ENCODE results near the gene CLCN3. TPM values are rescaled to one million over a fixed set of nuclear protein-coding genes. Genes with fewer than 3 reads are reported as not detected.
"Not testable (repeated sequence)": the region's sequence is repeated elsewhere in the genome, so short reads cannot be mapped to it uniquely, and the experiment has no call there.

Gene CLCN3
- total RNA-seq, 1 donor from 2014 or later, result 57.4 TPM

GRCh38 chr4:169619518-169619957 lies 840 bp upstream of the CLCN3 start:
- peak overlapping the region; percentile 100 for H3K27ac Mint-ChIP-seq
- peaks cover 31% of the 10 kb centered on the region for H3K4me1 Mint-ChIP-seq

GRCh38 chr4:169620880-169621248 lies 486 bp downstream of the CLCN3 start:
- H3K4me3 Mint-ChIP-seq, result peak overlapping the region; percentile 99
- DNase-seq (ENCODE audit: low spot score in 2 of 2, unreplicated experiment in 2 of 2), result peak in 1 of 2 experiments; percentile 40
- no peaks in the 10 kb centered on the region for H3K36me3 Mint-ChIP-seq
- H3K27ac Mint-ChIP-seq, result peak overlapping the region; percentile 100
- peaks cover 33% of the 10 kb centered on the region for H3K4me1 Mint-ChIP-seq
- TF ChIP-seq, protein P1, sequence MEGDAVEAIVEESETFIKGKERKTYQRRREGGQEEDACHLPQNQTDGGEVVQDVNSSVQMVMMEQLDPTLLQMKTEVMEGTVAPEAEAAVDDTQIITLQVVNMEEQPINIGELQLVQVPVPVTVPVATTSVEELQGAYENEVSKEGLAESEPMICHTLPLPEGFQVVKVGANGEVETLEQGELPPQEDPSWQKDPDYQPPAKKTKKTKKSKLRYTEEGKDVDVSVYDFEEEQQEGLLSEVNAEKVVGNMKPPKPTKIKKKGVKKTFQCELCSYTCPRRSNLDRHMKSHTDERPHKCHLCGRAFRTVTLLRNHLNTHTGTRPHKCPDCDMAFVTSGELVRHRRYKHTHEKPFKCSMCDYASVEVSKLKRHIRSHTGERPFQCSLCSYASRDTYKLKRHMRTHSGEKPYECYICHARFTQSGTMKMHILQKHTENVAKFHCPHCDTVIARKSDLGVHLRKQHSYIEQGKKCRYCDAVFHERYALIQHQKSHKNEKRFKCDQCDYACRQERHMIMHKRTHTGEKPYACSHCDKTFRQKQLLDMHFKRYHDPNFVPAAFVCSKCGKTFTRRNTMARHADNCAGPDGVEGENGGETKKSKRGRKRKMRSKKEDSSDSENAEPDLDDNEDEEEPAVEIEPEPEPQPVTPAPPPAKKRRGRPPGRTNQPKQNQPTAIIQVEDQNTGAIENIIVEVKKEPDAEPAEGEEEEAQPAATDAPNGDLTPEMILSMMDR (IDR thresholded peaks at IDR 0.05; ENCODE audit: unreplicated experiment), result no peak
- no peaks in the 10 kb centered on the region for H3K27me3 Mint-ChIP-seq (ENCODE audit: low read depth)
- H3K9me3 Mint-ChIP-seq, result no peaks in the 10 kb centered on the region

More at GRCh38 chr4:169619518-169619957, 840 bp upstream of the CLCN3 start:
- H3K9me3 Mint-ChIP-seq, result no peaks in the 10 kb centered on the region
- no peaks in the 10 kb centered on the region for H3K27me3 Mint-ChIP-seq (ENCODE audit: low read depth)
- H3K4me3 Mint-ChIP-seq, result peak overlapping the region; percentile 99
- H3K36me3 Mint-ChIP-seq, result no peaks in the 10 kb centered on the region
- TF ChIP-seq, protein P1 (IDR thresholded peaks at IDR 0.05; ENCODE audit: unreplicated experiment), result peak; percentile 29
- DNase-seq (ENCODE audit: low spot score in 2 of 2, unreplicated experiment in 2 of 2), result peak in 1 of 2 experiments; percentile 48

DNA sequence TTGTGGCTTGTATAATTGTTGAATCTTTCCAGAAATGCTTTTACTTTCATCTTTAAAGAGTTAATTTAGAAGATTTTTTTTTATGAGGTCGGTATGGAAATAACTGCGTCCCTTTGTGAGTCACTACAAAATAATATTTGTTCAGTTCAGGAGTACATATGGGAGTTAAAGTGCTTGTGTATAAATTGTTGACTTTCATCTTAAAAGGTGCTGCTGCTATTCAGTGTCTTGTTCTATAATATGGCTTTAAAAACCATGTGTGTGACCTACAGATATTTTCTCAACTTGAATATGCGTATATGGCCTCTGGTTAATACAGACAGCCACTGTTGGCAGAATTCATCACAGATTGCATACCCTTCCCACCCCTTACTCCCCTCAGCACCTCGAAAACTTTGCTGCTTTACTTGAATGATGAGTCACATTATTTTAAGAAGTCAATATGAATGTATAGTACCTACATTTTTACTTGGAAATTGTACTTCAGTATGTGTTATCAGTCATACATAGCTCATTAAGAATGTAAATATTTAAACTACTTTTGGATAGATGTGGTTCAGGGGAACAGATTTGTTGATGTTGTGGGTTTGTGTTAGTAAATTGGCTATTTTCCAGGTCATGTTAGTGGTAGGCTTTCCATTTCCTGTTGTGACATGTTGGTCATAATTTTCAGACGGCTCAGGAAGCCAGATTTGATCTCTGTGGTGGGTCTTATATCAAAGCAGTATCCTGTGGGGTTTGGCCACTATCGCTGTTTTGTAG lies 1.5 kb downstream of the CLCN3 start:
- peak overlapping the region; percentile 87 for H3K27ac Mint-ChIP-seq
- no peak for DNase-seq (ENCODE audit: low spot score in 2 of 2, unreplicated experiment in 2 of 2)
- H3K9me3 Mint-ChIP-seq, result no peaks in the 10 kb centered on the region
- TF ChIP-seq, protein P1 (IDR thresholded peaks at IDR 0.05; ENCODE audit: unreplicated experiment), result no peak
- peaks cover 33% of the 10 kb centered on the region for H3K4me1 Mint-ChIP-seq
- H3K4me3 Mint-ChIP-seq, result peak overlapping the region; percentile 99
- no peaks in the 10 kb centered on the region for H3K27me3 Mint-ChIP-seq (ENCODE audit: low read depth)
- no peaks in the 10 kb centered on the region for H3K36me3 Mint-ChIP-seq

GRCh38 chr4:169622566-169622965 lies 2.2 kb downstream of the CLCN3 start:
- no peaks in the 10 kb centered on the region for H3K27me3 Mint-ChIP-seq (ENCODE audit: low read depth)
- TF ChIP-seq, protein P1 (IDR thresholded peaks at IDR 0.05; ENCODE audit: unreplicated experiment), result no peak

GRCh38 chr4:169624012-169624411 lies 3.6 kb downstream of the CLCN3 start:
- H3K27ac Mint-ChIP-seq; H3K4me3 Mint-ChIP-seq; H3K27me3 Mint-ChIP-seq (ENCODE audit: low read depth); H3K36me3 Mint-ChIP-seq; DNase-seq (ENCODE audit: low spot score in 2 of 2, unreplicated experiment in 2 of 2); H3K9me3 Mint-ChIP-seq: not testable (repeated sequence)
- peaks cover 25% of the 10 kb centered on the region for H3K4me1 Mint-ChIP-seq

More at GRCh38 chr4:169622566-169622965, 2.2 kb downstream of the CLCN3 start:
- H3K4me1 Mint-ChIP-seq, result peaks cover 33% of the 10 kb centered on the region
- no peaks in the 10 kb centered on the region for H3K36me3 Mint-ChIP-seq
- peak overlapping the region; percentile 99 for H3K4me3 Mint-ChIP-seq
- no peaks in the 10 kb centered on the region for H3K9me3 Mint-ChIP-seq
- H3K27ac Mint-ChIP-seq, result peak overlapping the region; percentile 51
- no peak for DNase-seq (ENCODE audit: low spot score in 2 of 2, unreplicated experiment in 2 of 2)

DNA sequence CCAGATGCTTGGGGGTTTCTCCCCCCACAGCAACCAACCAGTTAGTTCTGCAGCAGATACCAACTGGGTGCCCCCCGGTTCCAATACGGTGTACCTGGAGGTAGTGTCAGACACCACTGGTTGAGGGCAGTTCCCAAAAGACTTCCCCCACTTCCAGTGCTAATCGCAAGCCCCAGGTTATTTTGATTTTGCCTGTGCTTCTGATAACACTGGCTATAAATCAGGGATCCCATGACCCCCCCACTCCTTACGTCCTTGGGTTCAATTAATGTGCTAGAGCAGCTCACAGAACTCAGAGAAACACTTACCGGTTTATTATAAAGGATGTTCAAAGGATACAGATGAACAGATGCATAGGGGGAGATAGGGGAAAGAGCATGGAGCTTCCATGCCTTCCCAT lies 5.5 kb downstream of the CLCN3 start:
- Mint-ChIP-seq H3K27ac (peak overlapping the region; percentile 27), H3K9me3 (no peaks in the 10 kb centered on the region), H3K4me3 (no peak overlapping the region), H3K4me1 (peaks cover 22% of the 10 kb centered on the region), H3K36me3 (peaks cover 6% of the 10 kb centered on the region), H3K27me3 (ENCODE audit: low read depth) (no peaks in the 10 kb centered on the region)
- DNase-seq (ENCODE audit: low spot score in 2 of 2, unreplicated experiment in 2 of 2), result no peak
- TF ChIP-seq, protein P1 (IDR thresholded peaks at IDR 0.05; ENCODE audit: unreplicated experiment), result no peak
